GM03348 (cell line): ENCODE measurements around the gene MPZL1.
A peak's percentile ranks its signal among the peaks of the same experiment; 100 is the strongest.
"Not testable (repeated sequence)": the region's sequence is repeated elsewhere in the genome, so short reads cannot be mapped to it uniquely, and the experiment has no call there.

Experiments used
- DNase-seq: peaks from one replicate; pipeline ENCODE4 v3.0.0; 2012; ENCODE audit warnings: low spot score

Gene MPZL1

DNA sequence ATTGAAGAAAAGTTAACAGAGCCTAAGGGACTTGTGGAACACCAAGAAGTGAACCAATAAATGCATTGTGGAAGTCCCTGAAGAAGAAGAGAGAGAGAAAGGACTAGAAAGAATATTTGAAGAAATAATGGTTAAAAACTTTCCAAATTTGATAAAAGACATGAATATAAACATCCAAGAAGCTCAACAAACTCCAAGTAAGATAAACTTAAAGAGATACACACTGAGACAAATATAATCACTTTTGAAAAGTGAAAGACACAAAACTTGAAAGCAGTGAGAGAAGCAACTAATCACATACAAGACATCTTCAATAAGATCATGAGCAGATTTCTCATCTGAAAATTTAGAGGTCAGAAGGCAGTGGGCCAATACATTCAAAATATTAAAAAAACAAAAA lies 91.2 kb downstream of the MPZL1 start:
- DNase-seq, result no peak

DNA sequence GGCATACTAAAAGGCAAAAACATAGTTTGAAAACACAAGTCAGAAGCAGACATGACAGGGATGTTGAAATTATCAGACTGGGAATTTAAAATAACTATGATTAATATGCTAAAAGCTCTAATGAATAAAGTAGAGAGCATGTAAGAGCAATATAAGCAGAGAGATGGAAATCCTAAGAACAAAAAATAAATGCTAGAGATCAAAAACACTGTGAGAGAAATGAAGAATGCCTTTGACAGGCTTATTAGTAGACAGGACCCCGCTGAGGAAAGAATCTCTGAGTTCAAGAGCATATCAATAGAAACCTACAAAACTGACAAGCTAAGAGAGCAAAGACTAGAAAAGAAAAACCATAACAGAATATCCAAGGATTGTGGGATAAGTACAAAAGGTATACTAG lies 93.9 kb downstream of the MPZL1 start:
- no peak for DNase-seq

- peak; percentile 95 for DNase-seq
Observed at GRCh38 chr1:167819849-167820683, 98.3 kb downstream of the MPZL1 start.

DNA sequence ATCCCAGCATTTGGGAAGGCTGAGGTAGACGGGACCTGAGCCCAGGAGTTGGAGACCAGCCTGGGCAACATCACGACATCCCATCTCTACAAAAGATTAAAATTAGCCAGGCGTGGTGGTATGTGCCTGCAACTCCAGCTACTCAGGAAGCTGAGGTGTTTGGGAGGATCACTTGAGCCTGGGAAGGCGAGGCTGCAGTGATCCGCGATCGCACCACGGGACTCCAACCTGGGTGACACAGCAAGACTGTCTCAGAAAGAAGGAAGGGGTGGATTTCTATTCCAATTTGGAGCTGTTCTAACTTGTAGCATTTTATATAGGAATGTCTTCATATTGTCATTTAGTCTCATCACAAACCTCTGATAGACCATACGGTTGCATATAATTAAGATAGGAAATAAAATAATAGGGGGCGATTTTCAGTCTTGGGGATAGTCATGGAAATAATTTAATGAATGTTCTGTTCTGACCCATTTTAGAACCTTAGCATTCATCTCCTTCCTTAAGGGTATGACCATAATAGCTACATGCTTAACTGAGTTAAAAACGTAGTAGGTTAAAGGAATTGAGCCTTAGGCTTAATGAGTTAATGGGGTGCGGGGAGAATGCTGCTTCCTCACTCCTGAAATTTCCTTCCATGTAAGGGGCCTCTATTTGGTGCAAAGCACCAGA lies 99.0 kb downstream of the MPZL1 start:
- no peak for DNase-seq

- no peak for DNase-seq
Observed at GRCh38 chr1:167821356-167821685, 99.5 kb downstream of the MPZL1 start.

- DNase-seq, result peak; percentile 60
Observed at GRCh38 chr1:167821969-167822685, 100.3 kb downstream of the MPZL1 start.

- no peak for DNase-seq
Observed at GRCh38 chr1:167824163-167824794, 102.5 kb downstream of the MPZL1 start.

DNA sequence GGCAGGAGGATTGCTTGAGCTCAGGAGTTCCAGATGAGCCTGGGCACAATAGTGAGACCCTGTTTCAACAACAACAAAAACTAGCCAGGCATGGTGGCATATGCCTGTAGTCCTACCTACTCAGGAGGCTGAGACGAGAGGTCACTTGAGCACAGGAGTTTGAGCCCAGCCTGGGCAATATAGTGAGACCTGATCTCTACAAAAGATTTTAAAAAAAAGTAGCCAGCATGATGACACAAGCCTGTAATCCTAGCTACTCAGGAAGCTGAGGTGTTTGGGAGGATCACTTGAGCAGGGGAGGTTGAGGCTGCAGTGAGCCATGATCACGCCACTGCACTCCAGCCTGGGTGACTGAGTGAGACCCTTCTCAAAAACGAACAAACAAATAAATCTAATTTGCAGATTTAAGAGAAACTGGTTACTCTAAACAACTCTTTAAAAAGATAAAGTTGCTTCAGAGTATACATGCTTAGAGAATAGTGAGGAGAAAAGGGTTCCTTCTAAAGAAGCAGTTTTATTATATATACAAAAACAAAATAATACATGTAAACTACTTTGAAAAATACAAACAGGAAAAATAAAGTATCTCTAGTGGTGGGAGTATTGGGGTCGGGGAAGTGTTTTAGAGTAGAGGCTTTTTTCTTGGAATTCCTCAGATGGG lies 103.8 kb downstream of the MPZL1 start:
- DNase-seq, result no peak

GRCh38 chr1:167826127-167826526 lies 104.3 kb downstream of the MPZL1 start:
- DNase-seq, result no peak

- DNase-seq, result no peak
Observed at GRCh38 chr1:167829868-167830267, 108.1 kb downstream of the MPZL1 start.

GRCh38 chr1:167830668-167831067 lies 108.9 kb downstream of the MPZL1 start:
- DNase-seq, result not testable (repeated sequence)

- DNase-seq, result no peak
Observed at GRCh38 chr1:167832693-167833092, 110.9 kb downstream of the MPZL1 start.

GRCh38 chr1:167833904-167834303 lies 112.1 kb downstream of the MPZL1 start:
- no peak for DNase-seq

GRCh38 chr1:167836197-167836596 lies 114.4 kb downstream of the MPZL1 start:
- DNase-seq, result no peak

GRCh38 chr1:167837326-167837725 lies 115.5 kb downstream of the MPZL1 start:
- no peak for DNase-seq

- DNase-seq, result no peak
Observed at GRCh38 chr1:167839009-167839408, 117.2 kb downstream of the MPZL1 start.
